Glomerular visceral epithelial cell (primary cell): ENCODE data around the gene CD52.
"Not testable (repeated sequence)": the region's sequence is repeated elsewhere in the genome, so short reads cannot be mapped to it uniquely, and the experiment has no call there.

Experiments
- DNase-seq: peaks from one replicate; pipeline ENCODE4 v3.0.0-alpha.2; 2016; ENCODE audit errors: extremely low spot score

Gene CD52

GRCh38 chr1:26284597-26285347 is 33.0 kb upstream of the CD52 start:
- DNase-seq: peak; percentile 88

DNA sequence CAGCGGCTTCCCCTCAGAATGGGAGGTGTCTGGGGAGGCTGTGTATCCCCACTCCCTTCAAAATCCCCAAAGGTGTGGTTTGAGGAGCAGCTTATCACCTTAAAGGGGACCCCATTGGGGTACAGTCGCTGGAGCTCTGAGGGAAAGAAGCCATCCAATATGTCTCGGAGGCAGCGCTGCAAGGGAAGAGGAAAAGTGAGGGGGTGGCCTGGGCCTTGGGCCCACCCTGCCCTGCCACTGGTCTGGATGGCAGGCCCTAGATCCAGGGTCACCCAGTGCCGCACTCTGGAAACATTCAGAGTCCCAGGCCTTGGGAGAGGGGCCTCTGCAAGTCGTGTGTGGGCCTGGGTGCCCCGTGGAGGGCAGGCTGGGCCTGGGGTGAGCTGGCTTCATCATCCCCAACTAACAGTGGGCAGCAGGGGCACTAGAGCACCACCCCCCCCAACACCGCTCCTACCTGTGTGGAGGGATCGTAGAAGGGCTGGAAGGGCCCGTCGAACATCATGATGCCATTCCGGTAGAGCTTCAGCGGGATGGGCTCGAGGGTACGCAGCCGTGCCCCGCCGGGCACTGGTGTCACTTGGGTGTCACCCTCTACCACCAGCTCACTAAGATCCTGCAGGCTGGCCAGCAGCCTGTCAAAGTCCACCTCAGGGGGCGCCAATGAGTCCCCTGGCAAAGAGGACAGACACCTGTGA is 32.2 kb upstream of the CD52 start:
- DNase-seq: no peak

GRCh38 chr1:26286064-26286416 is 31.7 kb upstream of the CD52 start:
- no peak for DNase-seq

DNA sequence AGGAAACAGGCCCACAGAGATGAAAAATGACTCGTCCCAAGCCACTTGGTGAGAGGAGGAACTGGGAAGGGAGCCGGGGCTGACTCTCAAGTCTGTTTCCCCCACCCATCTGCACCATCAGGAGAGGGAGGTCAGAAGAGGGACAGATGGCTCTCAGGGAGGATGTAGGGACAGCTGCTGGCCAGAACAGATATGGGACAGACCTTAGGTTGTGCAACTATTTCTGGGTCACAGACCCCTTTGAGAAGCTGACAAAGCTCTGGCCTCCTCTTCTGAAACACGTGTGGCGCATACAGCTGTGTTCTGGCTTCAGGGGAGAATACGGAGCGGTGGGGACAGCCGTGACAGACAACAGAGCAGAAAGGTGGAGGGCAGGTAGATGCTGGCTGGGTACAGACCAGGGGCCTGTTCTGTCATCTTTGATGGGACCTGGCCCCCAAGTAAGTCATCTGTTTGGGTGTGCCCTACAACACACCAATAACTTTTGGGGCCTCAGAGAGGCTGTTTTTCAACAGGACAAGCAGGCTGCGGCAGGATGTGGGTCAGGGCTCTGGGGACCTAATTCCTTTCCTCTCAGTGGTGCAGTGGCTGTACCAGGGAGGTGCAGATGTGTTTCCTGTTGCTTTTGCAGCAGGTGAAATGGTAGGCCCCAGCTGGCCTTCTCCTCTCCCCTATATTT is 30.6 kb upstream of the CD52 start:
- DNase-seq: peak; percentile 35

- no peak for DNase-seq
Observed at GRCh38 chr1:26287811-26288210, 29.9 kb upstream of the CD52 start.

- no peak for DNase-seq
Observed at GRCh38 chr1:26288311-26288941, 29.3 kb upstream of the CD52 start.

- DNase-seq: no peak
Observed at GRCh38 chr1:26289158-26290059, 28.3 kb upstream of the CD52 start.

DNA sequence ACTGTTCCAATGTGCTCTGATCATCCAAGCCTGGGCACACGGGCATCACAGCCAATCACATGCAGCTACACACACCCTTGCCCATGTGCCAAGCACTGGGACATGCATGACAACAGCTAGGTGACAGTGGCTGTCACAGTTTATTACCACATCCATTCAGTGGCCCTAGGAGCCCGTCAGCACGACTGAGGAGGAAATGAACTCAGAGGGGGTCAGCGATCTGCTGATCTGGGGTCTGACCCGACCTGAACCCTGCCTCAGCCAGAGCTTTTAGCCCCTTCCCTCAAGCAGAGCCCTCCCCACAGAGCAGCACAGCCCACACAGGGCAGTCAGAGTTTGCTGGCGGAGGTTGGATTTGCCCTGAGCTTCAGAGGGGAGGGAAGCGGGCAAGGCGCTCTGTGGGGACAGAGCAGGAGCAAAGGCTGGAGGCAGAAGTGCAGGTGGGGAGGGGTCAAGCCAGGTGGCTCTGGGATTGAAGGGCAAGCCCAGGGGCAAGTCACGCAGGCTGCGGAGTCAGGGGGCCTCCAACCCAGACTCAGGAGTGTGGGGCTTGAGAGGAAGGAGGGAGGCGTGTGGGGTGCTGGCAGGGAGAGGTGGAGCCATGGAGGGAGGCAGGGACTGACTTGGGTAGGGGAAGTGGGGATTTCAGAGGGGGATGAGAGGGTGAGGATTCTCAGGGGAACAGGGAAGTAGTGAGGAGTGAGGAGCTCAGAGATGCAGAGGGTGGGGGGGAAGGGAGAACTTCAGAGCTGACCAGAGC is 27.5 kb upstream of the CD52 start:
- no peak for DNase-seq

DNA sequence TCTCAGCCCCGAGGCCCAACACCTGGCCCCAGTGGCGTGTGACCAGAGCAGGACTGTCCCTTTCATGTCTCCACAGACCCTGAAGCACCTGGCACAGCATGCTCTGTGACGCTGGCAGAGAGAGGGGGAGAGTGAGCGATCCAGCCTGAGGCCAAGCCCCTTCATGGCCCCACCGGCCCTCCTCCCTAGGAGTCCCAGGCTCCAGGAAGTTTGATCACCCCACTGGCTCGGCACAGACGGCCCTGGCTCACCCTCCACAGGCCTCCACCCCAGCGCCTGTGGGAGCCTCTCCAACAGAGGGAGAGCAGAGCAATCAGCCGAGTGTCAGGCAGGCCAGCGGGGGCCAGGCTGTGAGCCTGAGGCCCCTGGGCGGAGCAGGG is 26.9 kb upstream of the CD52 start:
- DNase-seq: no peak

DNA sequence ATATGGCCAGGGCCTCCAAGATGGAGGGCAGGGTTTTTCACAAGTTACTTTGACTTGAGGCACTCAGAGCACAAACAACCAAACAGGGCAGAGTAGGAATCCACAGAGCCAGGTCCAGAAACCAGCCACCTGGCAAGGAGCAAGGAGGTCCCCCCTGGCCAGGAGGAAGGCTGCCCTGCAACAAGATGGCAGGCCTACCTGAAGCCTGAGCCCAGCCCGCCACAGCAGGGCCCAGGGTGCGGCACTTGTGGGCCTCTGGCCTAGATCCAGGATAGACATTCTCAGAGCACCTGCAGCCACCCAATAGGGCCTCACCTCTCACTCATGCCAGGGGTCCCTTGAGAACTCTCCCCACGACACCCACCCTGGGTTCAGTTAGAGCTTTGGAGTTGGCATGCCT is 26.3 kb upstream of the CD52 start:
- no peak for DNase-seq

DNA sequence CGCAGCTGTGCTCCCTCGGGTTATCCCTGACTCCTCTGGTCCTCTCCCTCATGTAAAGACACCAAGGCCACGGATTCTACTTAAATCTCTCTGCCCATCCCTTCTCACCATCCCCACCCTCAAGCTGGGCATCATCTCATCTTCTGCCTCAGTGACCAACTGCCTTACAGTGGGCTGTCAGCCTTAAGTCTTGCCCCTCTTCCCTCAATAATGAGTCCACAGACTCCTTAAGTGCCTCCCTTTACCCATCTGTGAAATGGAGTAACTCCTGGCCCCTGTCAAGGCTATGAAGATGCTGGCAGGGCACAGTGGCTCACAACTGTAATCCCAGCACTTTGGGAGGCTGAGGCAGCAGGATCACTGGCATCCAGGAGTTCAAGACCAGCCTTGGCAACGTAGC is 25.8 kb upstream of the CD52 start:
- no peak for DNase-seq

DNA sequence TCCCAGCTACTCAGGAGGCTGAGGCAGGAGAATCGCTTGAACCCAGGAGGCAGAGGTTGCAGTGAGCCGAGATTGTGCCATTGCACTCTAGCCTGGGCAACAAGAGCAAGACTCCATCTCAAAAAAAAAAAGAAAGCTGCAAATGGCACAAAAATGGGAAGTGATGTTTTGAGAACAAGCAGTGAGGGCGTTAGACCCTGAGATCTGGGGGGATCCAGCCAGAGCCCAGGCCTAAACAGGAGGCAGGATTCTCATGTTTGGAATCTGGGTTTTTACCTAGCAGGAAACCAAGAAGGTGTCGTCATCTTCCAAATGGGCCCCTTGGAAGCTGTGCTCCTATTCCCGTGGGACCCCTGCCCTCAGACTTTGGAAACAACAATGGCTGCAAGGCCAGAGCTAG is 25.0 kb upstream of the CD52 start:
- not testable (repeated sequence) for DNase-seq

DNA sequence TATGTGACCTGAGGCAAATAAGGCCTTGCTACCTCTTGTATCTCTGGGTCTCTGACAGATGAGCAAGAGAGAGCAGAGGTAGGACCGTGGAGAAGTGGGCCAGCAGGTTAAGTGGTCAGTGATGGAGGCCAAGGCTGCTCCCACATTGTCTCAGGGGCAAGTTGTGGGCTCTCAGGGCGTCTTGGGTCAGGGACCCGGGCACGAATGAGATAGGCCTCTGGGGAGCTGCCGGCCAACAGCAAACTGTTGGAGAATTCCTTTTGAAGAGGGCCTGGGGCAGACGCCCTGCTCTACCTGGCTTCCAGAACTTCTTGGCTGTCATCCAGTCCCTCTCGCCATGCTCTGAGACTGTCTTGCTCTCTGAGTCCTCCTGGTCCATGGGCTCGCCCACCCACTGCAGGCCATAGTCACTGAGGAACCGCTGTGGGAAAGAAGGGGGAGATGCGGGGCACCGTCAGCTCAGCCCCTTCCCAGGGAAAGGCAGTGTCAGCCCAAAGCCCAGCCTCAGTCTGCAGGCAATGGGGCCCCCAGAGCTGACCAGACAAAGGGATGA is 23.8 kb upstream of the CD52 start:
- DNase-seq: no peak

GRCh38 chr1:26295194-26296138 is 22.3 kb upstream of the CD52 start:
- no peak for DNase-seq

- no peak for DNase-seq
Observed at GRCh38 chr1:26296340-26297056, 21.3 kb upstream of the CD52 start.

GRCh38 chr1:26297057-26297790 is 20.5 kb upstream of the CD52 start:
- no peak for DNase-seq

GRCh38 chr1:26297791-26298124 is 20.0 kb upstream of the CD52 start:
- no peak for DNase-seq
